Gastroesophageal sphincter (tissue), 3 donors: ENCODE measurements around the gene BEND5.

Experiments
- EP300 ChIP-seq: sonication (generic); formaldehyde crosslinking; IDR thresholded peaks from one replicate; pipeline ENCODE4 v1.6.1; 2017; ENCODE audit warnings: antibody characterized with exemption, mild to moderate bottlenecking
- POLR2A ChIP-seq, 2 donors: fragments of 450-650 bp; IDR thresholded peaks; one replicate each; pipeline ENCODE4 v1.6.1; 2017; ENCODE audit warnings: antibody characterized with exemption in 2 of 2, mild to moderate bottlenecking in 2 of 2, moderate library complexity in 1 of 2
- POLR2AphosphoS5 ChIP-seq: sonication (generic); formaldehyde crosslinking; IDR thresholded peaks from one replicate; pipeline ENCODE4 v1.6.1; 2017; ENCODE audit warnings: antibody characterized with exemption
- TF ChIP-seq, protein P1 (sequence below), 4 experiments: fragments of 200-600 bp in 2 of 4; fragments of 450-650 bp in 2 of 4; sonication (generic) in 1 of 4; IDR thresholded peaks; one replicate each; pipeline ENCODE4 v1.5.1; 2017 to 2019; ENCODE audit warnings: antibody characterized with exemption in 4 of 4, mild to moderate bottlenecking in 2 of 4, moderate library complexity in 2 of 4

- TF ChIP-seq POLR2A (IDR thresholded peaks at IDR 0.05) (no peak), POLR2AphosphoS5 (no peak), EP300 (no peak)
- TF ChIP-seq, protein P1, sequence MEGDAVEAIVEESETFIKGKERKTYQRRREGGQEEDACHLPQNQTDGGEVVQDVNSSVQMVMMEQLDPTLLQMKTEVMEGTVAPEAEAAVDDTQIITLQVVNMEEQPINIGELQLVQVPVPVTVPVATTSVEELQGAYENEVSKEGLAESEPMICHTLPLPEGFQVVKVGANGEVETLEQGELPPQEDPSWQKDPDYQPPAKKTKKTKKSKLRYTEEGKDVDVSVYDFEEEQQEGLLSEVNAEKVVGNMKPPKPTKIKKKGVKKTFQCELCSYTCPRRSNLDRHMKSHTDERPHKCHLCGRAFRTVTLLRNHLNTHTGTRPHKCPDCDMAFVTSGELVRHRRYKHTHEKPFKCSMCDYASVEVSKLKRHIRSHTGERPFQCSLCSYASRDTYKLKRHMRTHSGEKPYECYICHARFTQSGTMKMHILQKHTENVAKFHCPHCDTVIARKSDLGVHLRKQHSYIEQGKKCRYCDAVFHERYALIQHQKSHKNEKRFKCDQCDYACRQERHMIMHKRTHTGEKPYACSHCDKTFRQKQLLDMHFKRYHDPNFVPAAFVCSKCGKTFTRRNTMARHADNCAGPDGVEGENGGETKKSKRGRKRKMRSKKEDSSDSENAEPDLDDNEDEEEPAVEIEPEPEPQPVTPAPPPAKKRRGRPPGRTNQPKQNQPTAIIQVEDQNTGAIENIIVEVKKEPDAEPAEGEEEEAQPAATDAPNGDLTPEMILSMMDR (IDR thresholded peaks at IDR 0.05): no peak
Observed at GRCh38 chr1:48693674-48694320, 82.9 kb downstream of the BEND5 start.
